ENCODE data around the gene LCN6. TPM values are rescaled to one million over a fixed set of nuclear protein-coding genes. Genes with fewer than 3 reads are reported as not detected.
A peak's percentile ranks its signal among the peaks of the same experiment; 100 is the strongest.

Gene LCN6
- total and polyA plus RNA-seq, 2 of the 13 experiments (the other 11 are each of a cell fraction or from before 2014, with no cell fraction given), result not detected

DNA sequence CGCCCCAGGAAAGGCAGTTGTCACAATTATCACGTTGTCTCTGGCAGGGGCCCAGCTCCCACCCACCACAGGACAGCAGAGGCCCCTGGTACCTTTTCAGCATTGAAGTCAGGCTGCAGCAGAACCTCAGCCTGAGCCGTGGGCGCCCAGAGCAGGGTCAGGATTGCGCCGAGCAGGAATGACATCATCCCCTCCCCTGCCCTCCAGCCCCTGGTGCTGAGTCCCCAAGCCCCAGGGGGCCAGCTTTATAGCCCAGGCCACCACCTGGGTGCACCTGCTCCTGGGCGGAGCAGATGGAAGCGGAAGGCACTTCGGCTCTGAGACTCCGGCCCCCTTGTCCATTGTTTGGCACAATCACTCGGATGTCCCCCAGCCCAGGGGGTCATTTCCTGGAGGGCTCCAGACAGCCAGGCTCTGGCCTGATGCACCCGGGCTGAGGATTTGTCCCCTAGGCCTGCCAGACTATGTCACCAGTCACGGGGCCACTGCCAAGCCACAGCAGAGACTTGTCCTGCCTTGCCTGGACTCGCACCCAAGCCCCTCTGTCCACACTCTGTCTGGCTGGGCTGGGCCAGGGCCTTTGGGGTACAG is 16.1 kb upstream of the LCN6 start, which contains the start of gene LCN15 (continued):
- TF ChIP-seq ZNF142 (CRISPR knock-in tag; IDR thresholded peaks at IDR 0.05) (no peak), ZNF850 (CRISPR knock-in tag; conservative IDR thresholded peaks at IDR 0.05) (no peak), ETV5 (CRISPR knock-in tag; IDR thresholded peaks at IDR 0.05; ENCODE audit: borderline replicate concordance) (peak; percentile 51; the same call in 1 of the 2 replicates), NCOA1 (CRISPR knock-in tag; IDR thresholded peaks at IDR 0.05) (no peak), RBAK (CRISPR knock-in tag; IDR thresholded peaks at IDR 0.05) (no peak), ATF6 (CRISPR knock-in tag; conservative IDR thresholded peaks at IDR 0.05) (no peak), NFATC3 (CRISPR knock-in tag; IDR thresholded peaks at IDR 0.05) (no peak), ZNF329 (CRISPR knock-in tag; IDR thresholded peaks at IDR 0.05; ENCODE audit: low read depth) (no peak), TFE3 (CRISPR knock-in tag; IDR thresholded peaks at IDR 0.05) (0 out of 2 replicates have a peak, but pooled peaks have one; percentile 16)
- TF ChIP-seq, protein P1, sequence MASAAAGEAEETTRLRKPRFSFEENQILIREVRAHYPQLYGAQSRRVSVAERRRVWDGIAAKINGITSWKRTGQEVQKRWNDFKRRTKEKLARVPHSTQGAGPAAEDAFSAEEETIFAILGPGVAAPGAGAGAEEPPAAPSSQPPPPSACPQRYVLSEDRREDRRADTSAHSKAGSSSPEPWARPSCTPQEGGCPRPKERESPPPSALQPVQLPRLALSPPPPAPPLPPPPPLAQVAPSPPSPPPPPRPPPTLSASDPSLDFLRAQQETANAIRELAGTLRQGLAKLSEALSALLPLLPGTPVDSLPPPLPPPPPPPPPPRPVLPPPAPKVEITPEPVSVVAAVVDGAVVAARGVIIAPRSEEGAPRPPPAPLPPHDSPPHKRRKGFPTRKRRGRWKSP (CRISPR knock-in tag; IDR thresholded peaks at IDR 0.05), result no peak
